Measurements from ENCODE around the gene DGKG. TPM values are rescaled to one million over a fixed set of nuclear protein-coding genes. Genes with fewer than 3 reads are reported as not detected.

Gene DGKG
- total and polyA plus RNA-seq, 2 of the 8 experiments (the other 6 are each of a cell fraction or from before 2014, with no cell fraction given): 0.30 to 0.48 TPM

GRCh38 chr3:186169379-186169778, 192.7 kb downstream of the DGKG start (continued):
- TF ChIP-seq, protein P1, sequence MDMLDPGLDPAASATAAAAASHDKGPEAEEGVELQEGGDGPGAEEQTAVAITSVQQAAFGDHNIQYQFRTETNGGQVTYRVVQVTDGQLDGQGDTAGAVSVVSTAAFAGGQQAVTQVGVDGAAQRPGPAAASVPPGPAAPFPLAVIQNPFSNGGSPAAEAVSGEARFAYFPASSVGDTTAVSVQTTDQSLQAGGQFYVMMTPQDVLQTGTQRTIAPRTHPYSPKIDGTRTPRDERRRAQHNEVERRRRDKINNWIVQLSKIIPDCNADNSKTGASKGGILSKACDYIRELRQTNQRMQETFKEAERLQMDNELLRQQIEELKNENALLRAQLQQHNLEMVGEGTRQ (IDR thresholded peaks at IDR 0.05; ENCODE audit: low read length): no peak
- TF ChIP-seq POLR2A (IDR thresholded peaks at IDR 0.05; ENCODE audit: control extremely low read depth in 1 of 2, low read depth in 2 of 2, low read length in 2 of 2): no peak
